IMR-90 (cell line): ENCODE measurements around the gene STAT1. TPM values are rescaled to one million over a fixed set of nuclear protein-coding genes. Genes with fewer than 3 reads are reported as not detected.

Experiments
- ATAC-seq: fragments of 200-7000 bp; cut with Tn5 transposase; 2 replicates; pipeline ENCODE4 v1.9.1; 2020; ENCODE audit warnings: low read depth, mild to moderate bottlenecking, moderate library complexity
- BruUV-seq: library from RNA; stranded (reverse); fragments of 400-500 nt; replicated peaks from 2 replicates; lab custom pipeline; 2021; lab: Mats Ljungman, UMichigan
- CTCF ChIA-PET: fragments of 300-600 bp; formaldehyde crosslinking; extraction: SDS; loops from one replicate; lab custom pipeline; 2021; ENCODE audit warnings: antibody characterized with exemption; lab: Yijun Ruan, JAX
- POLR2A ChIA-PET: fragments of 300-600 bp; sonication (Branson Sonifier 250); formaldehyde crosslinking; loops from one replicate; lab custom pipeline; 2022; ENCODE audit warnings: antibody characterized with exemption; ENCODE audit not compliant: unreplicated experiment; lab: Charles Lee
- DNase-seq: peaks from one replicate; pipeline ENCODE4 v3.0.0; 2013
- H2AFZ ChIP-seq: replicated peaks from 2 replicates; pipeline ENCODE3; 2013; ENCODE audit warnings: low read length, mild to moderate bottlenecking; ENCODE audit not compliant: poor library complexity
- H2AK5ac ChIP-seq: 2 replicates; pipeline ENCODE4 v1.6.1; 2013; ENCODE audit warnings: low read depth, low read length, inconsistent platforms
- H2AK9ac ChIP-seq: replicated peaks from 2 replicates; pipeline ENCODE3; 2013; ENCODE audit warnings: mild to moderate bottlenecking, low read depth, low read length, moderate library complexity; ENCODE audit not compliant: poor library complexity
- H2BK120ac ChIP-seq: 2 replicates; pipeline ENCODE4 v1.6.1; 2013; ENCODE audit warnings: low read depth, low read length, inconsistent platforms
- H2BK15ac ChIP-seq: 3 replicates; pipeline ENCODE4 v1.6.1; 2013; ENCODE audit warnings: low read depth, low read length, inconsistent platforms
- H2BK20ac ChIP-seq: 2 replicates; pipeline ENCODE4 v1.6.1; 2013; ENCODE audit warnings: low read depth, mild to moderate bottlenecking, inconsistent platforms, low read length, moderate library complexity
- H2BK5ac ChIP-seq: 2 replicates; pipeline ENCODE4 v1.6.1; 2013; ENCODE audit warnings: mild to moderate bottlenecking, low read depth, low read length, inconsistent platforms; ENCODE audit not compliant: poor library complexity, severe bottlenecking
- H3K14ac ChIP-seq: replicated peaks from 2 replicates; pipeline ENCODE4 v1.6.1; 2013; ENCODE audit warnings: low read depth, low read length, inconsistent platforms
- H3K18ac ChIP-seq: 2 replicates; pipeline ENCODE4 v1.6.1; 2013; ENCODE audit warnings: low read depth, low read length, control low read depth
- H3K23ac ChIP-seq: 2 replicates; pipeline ENCODE4 v1.6.1; 2013; ENCODE audit warnings: low read depth, low read length, inconsistent platforms
- H3K27ac ChIP-seq: 2 replicates; pipeline ENCODE4 v1.5.1; 2013; ENCODE audit warnings: mild to moderate bottlenecking, control low read depth, low read length; ENCODE audit not compliant: insufficient read depth
- H3K27me3 ChIP-seq: 2 replicates; pipeline ENCODE4 v1.6.1; 2013; ENCODE audit warnings: low read length; ENCODE audit not compliant: control insufficient read depth, insufficient read depth
- H3K36me3 ChIP-seq: 2 replicates; pipeline ENCODE4 v1.6.1; 2013; ENCODE audit warnings: low read length, mixed read lengths; ENCODE audit not compliant: control insufficient read depth, insufficient read depth
- H3K4ac ChIP-seq: 2 replicates; pipeline ENCODE4 v1.6.1; 2013; ENCODE audit warnings: low read depth, low read length, inconsistent platforms
- H3K4me1 ChIP-seq: 2 replicates; pipeline ENCODE4 v1.6.1; 2013; ENCODE audit warnings: low read length, mixed read lengths; ENCODE audit not compliant: control insufficient read depth, insufficient read depth
- H3K4me2 ChIP-seq: 2 replicates; pipeline ENCODE4 v1.6.1; 2013; ENCODE audit warnings: low read depth, mild to moderate bottlenecking, control low read depth, low read length, moderate library complexity
- H3K4me3 ChIP-seq: 2 replicates; pipeline ENCODE4 v1.5.1; 2013; ENCODE audit warnings: low read depth, mild to moderate bottlenecking, control low read depth, low read length, moderate library complexity; ENCODE audit not compliant: insufficient read depth
- H3K56ac ChIP-seq: 2 replicates; pipeline ENCODE4 v1.6.1; 2013; ENCODE audit warnings: low read length, inconsistent platforms; ENCODE audit not compliant: insufficient read depth; ENCODE audit errors: extremely low read depth
- H3K79me1 ChIP-seq, 2 experiments: 2 replicates each; pipeline ENCODE4 v1.6.1; 2013; ENCODE audit warnings: low read length in 2 of 2, inconsistent platforms in 1 of 2, low read depth in 1 of 2
- H3K9ac ChIP-seq: 2 replicates; pipeline ENCODE4 v1.6.1; 2013; ENCODE audit warnings: low read depth, low read length, control low read depth
- H3K9me1 ChIP-seq: 2 replicates; pipeline ENCODE4 v1.6.1; 2013; ENCODE audit warnings: low read length, inconsistent platforms; ENCODE audit not compliant: insufficient read depth
- H3K9me3 ChIP-seq: 2 replicates; pipeline ENCODE4 v1.6.1; 2013; ENCODE audit warnings: low read length; ENCODE audit not compliant: control insufficient read depth, insufficient read depth
- H4K20me1 ChIP-seq: 2 replicates; pipeline ENCODE4 v1.6.1; 2013; ENCODE audit warnings: low read length, inconsistent platforms; ENCODE audit not compliant: insufficient read depth
- H4K5ac ChIP-seq: 2 replicates; pipeline ENCODE4 v1.6.1; 2013; ENCODE audit warnings: mild to moderate bottlenecking, low read depth, low read length, control low read depth
- H4K8ac ChIP-seq, 2 experiments: 2 replicates each; pipeline ENCODE4 v1.6.1; 2013; ENCODE audit warnings: low read depth in 2 of 2, low read length in 2 of 2, control low read depth in 1 of 2, inconsistent platforms in 1 of 2
- H4K91ac ChIP-seq: 2 replicates; pipeline ENCODE4 v1.6.1; 2013; ENCODE audit warnings: low read depth, low read length, inconsistent platforms; ENCODE audit not compliant: insufficient read depth
- BHLHE40 ChIP-seq: fragments of 150-350 bp; IDR thresholded peaks from 2 replicates; pipeline ENCODE4 v1.6.1; 2016; ENCODE audit warnings: mild to moderate bottlenecking, low read depth, low read length
- CHD1 ChIP-seq: IDR thresholded peaks from 2 replicates; pipeline ENCODE4 v1.6.1; 2012; ENCODE audit warnings: low read depth, low read length, improper control_type of control experiment
- CTCF ChIP-seq: conservative IDR thresholded peaks from 2 replicates; pipeline ENCODE4 v1.5.1; 2012; ENCODE audit warnings: mild to moderate bottlenecking, low read depth, low read length, improper control_type of control experiment
- ELK1 ChIP-seq: fragments of 150-350 bp; IDR thresholded peaks from 2 replicates; pipeline ENCODE4 v1.6.1; 2016; ENCODE audit warnings: low read depth, mild to moderate bottlenecking, low read length, moderate library complexity, borderline replicate concordance
- FOS ChIP-seq: fragments of 150-350 bp; IDR thresholded peaks from 2 replicates; pipeline ENCODE4 v1.6.1; 2016; ENCODE audit warnings: low read depth, low read length
- MAFK ChIP-seq: IDR thresholded peaks from 2 replicates; pipeline ENCODE4 v1.6.1; 2012; ENCODE audit warnings: low read depth, low read length, improper control_type of control experiment
- MAZ ChIP-seq: IDR thresholded peaks from 2 replicates; pipeline ENCODE4 v1.6.1; 2012; ENCODE audit warnings: low read depth, mild to moderate bottlenecking, low read length, improper control_type of control experiment, moderate library complexity, borderline replicate concordance
- NFE2L2 ChIP-seq: fragments of 150-350 bp; IDR thresholded peaks from 2 replicates; pipeline ENCODE4 v1.6.1; 2016; ENCODE audit warnings: low read depth, mild to moderate bottlenecking, low read length
- RAD21 ChIP-seq: IDR thresholded peaks from 2 replicates; pipeline ENCODE4 v1.6.1; 2012; ENCODE audit warnings: low read length, improper control_type of control experiment
- RFX5 ChIP-seq: IDR thresholded peaks from 2 replicates; pipeline ENCODE4 v1.8.0; 2012; ENCODE audit warnings: low read depth, mild to moderate bottlenecking, low read length, moderate library complexity
- SMC3 ChIP-seq: fragments of 150-350 bp; IDR thresholded peaks from 2 replicates; pipeline ENCODE4 v1.6.1; 2016; ENCODE audit warnings: low read depth, mild to moderate bottlenecking, antibody characterized with exemption, low read length, moderate library complexity
- WGBS, 2 experiments: methylation state at CpG; one replicate each; pipeline versions ENCODE4 v1.1.5 to v1.1.7; 2013; ENCODE audit warnings: missing lambda C conversion rate in 2 of 2; ENCODE audit not compliant: insufficient read length in 1 of 2; ENCODE audit errors: extremely low coverage in 2 of 2; 5-methylcytosine and 5-hydroxymethylcytosine counted together
- dilution Hi-C: fragments of 300-500 bp; cut with HindIII; formaldehyde crosslinking; loops from one replicate; pipeline ENCODE4 v1.14.3; 2018; ENCODE audit warnings: low sequenced_read_pairs; ENCODE audit not compliant: unreplicated experiment
- in situ Hi-C: fragments of 300-500 bp; cut with MboI; formaldehyde crosslinking; loops from 3 replicates; pipeline ENCODE4 v1.14.3; 2019; ENCODE audit warnings: low sequenced_read_pairs, inconsistent platforms, mixed read lengths
- intact Hi-C: fragments of 100-400 bp; cut with micrococcal nuclease; formaldehyde crosslinking; loops from 2 replicates; pipeline ENCODE4 v1.10.0; 2022
- polyA plus RNA-seq, 3 experiments: library from polyadenylated mRNA; depleted of rRNA; stranded (reverse); fragments of >200 nt; gene quantifications; 2 replicates each; pipeline ENCODE4 v1.2.3, GENCODE V29; 2012; ENCODE audit warnings: low replicate concordance in 1 of 3
- total RNA-seq: library from RNA; depleted of rRNA; stranded (reverse); fragments of >200 nt; gene quantifications from 2 replicates; pipeline ENCODE4 v1.2.3, GENCODE V29; 2012

Gene STAT1
- total and polyA plus RNA-seq, 2 of the 4 experiments (the other 2 are of a cell fraction) = 43.2 to 67.9 TPM

GRCh38 chr2:190999058-190999457, 14.9 kb downstream of the STAT1 start:
- no peak overlapping the region for H3K4me2 ChIP-seq
- H3K9me3 ChIP-seq = no peaks in the 10 kb centered on the region
- in situ Hi-C loops = no loop called here
- no peak overlapping the region for H3K14ac ChIP-seq
- H3K4ac ChIP-seq = no peak overlapping the region
- no peak overlapping the region for H2BK20ac ChIP-seq
- 75% methylated on average over 2 of the region's 7 CpGs; no CpG with 5 or more reads in 1 of the 2 experiments for WGBS, 2 experiments
- ATAC-seq (no peak), DNase-seq (no peak)
- POLR2A ChIA-PET = no interaction called here
- peaks cover 2% of the 10 kb centered on the region; the same call in 1 of the 2 replicates for H3K9me1 ChIP-seq
- H3K79me1 ChIP-seq = peaks cover 6 to 21% of the 10 kb centered on the region in 2 experiments; a peak in 3 of 4 replicates
- H4K8ac ChIP-seq = no peak overlapping the region
- BruUV-seq = no TSS peak
- H2BK15ac ChIP-seq = no peak overlapping the region
- H4K91ac ChIP-seq = no peak overlapping the region
- dilution Hi-C loops = no loop called here
- no peak overlapping the region for H4K5ac ChIP-seq
- no peaks in the 10 kb centered on the region for H3K27me3 ChIP-seq
- TF ChIP-seq CTCF (no peak), BHLHE40 (no peak), ELK1 (no peak), MAFK (no peak), MAZ (no peak), CHD1 (no peak), SMC3 (no peak), RFX5 (no peak), NFE2L2 (no peak), FOS (no peak), RAD21 (no peak)
- intact Hi-C loops = no loop called here
- H3K9ac ChIP-seq = no peak overlapping the region
- H2BK120ac ChIP-seq = no peak overlapping the region
- CTCF ChIA-PET = no interaction called here
- no peak overlapping the region for H3K27ac ChIP-seq
- no peak overlapping the region for H3K4me3 ChIP-seq
- 0 out of 2 replicates have a peak, but pooled peaks cover 4% of the 10 kb centered on the region for H4K20me1 ChIP-seq
- no peak overlapping the region for H2AK9ac ChIP-seq
- H2AK5ac ChIP-seq = no peak overlapping the region
- no peak overlapping the region for H3K56ac ChIP-seq
- no peak overlapping the region for H3K18ac ChIP-seq
- no peaks in the 10 kb centered on the region for H3K4me1 ChIP-seq
- H2AFZ ChIP-seq = no peak overlapping the region
- no peak overlapping the region for H2BK5ac ChIP-seq
- no peak overlapping the region for H3K23ac ChIP-seq
- H3K36me3 ChIP-seq = peaks cover 60% of the 10 kb centered on the region
